ENCODE measurements around the gene MBD3.

The MBD3 gene

GRCh38 chr19:1621574-1621973 lies 28.9 kb upstream of the MBD3 start:
- no peak overlapping the region for H3K27ac ChIP-seq (ENCODE audit: extremely low read depth, low read depth, low read length)
- ChIA-PET POLR2A (no interaction called here), CTCF (interaction anchor here (0.6 to 0.9 kb wide), 2 partner anchors 51 to 214 kb away, joined by 3 read pairs; no protein-coding TSS in a partner anchor)
- no peak overlapping the region for H3K4me3 ChIP-seq (ENCODE audit: low read depth, low read length)
- no peaks in the 10 kb centered on the region for H3K4me1 ChIP-seq (ENCODE audit: control insufficient read depth, insufficient read depth, low read length)
- no peaks in the 10 kb centered on the region for H3K9me3 ChIP-seq (ENCODE audit: control insufficient read depth, insufficient read depth, low read depth, low read length)
- no peak for TF ChIP-seq WT1 (tag by site-specific recombination; IDR thresholded peaks at IDR 0.05)
- no peak for TF ChIP-seq ZNF169 (tag by site-specific recombination; IDR thresholded peaks at IDR 0.05)
- no peak for TF ChIP-seq ZBTB44 (tag by site-specific recombination; IDR thresholded peaks at IDR 0.05)
- no peak for TF ChIP-seq ZNF138 (tag by site-specific recombination; IDR thresholded peaks at IDR 0.05; ENCODE audit: borderline replicate concordance)
- no peak for TF ChIP-seq ZFP3 (tag by site-specific recombination; IDR thresholded peaks at IDR 0.05; ENCODE audit: low read depth)
- no peak for TF ChIP-seq ZFHX2 (tag by site-specific recombination; conservative IDR thresholded peaks at IDR 0.05)
- no peak for TF ChIP-seq FEZF1 (tag by site-specific recombination; IDR thresholded peaks at IDR 0.05)
- TF ChIP-seq REST (tag by site-specific recombination; IDR thresholded peaks at IDR 0.05), result no peak
- TF ChIP-seq ZNF133 (tag by site-specific recombination; IDR thresholded peaks at IDR 0.05), result no peak
- TF ChIP-seq KLF8 (tag by site-specific recombination; IDR thresholded peaks at IDR 0.05), result no peak
- no peak for TF ChIP-seq ZNF16 (tag by site-specific recombination; IDR thresholded peaks at IDR 0.05; ENCODE audit: low read depth)
- no peak for TF ChIP-seq BCL6B (tag by site-specific recombination; IDR thresholded peaks at IDR 0.05)
- no peak for TF ChIP-seq ZNF704 (tag by site-specific recombination; IDR thresholded peaks at IDR 0.05)
- TF ChIP-seq ZEB2 (tag by site-specific recombination; IDR thresholded peaks at IDR 0.05), result no peak
- H3K36me3 ChIP-seq (ENCODE audit: control insufficient read depth in 2 of 2, insufficient read depth in 1 of 2, low read length in 2 of 2), result peaks cover 0 to 75% of the 10 kb centered on the region in 2 experiments; a peak in 2 of 3 replicates

- ChIA-PET CTCF (interaction anchor here (0.6 to 0.9 kb wide), 2 partner anchors 51 to 214 kb away, joined by 3 read pairs; no protein-coding TSS in a partner anchor), POLR2A (no interaction called here)
- no peak overlapping the region for H3K4me3 ChIP-seq (ENCODE audit: low read depth, low read length)
- no peak overlapping the region for H3K27ac ChIP-seq (ENCODE audit: extremely low read depth, low read depth, low read length)
- H3K4me1 ChIP-seq (ENCODE audit: control insufficient read depth, insufficient read depth, low read length), result no peaks in the 10 kb centered on the region
- H3K36me3 ChIP-seq (ENCODE audit: control insufficient read depth in 2 of 2, insufficient read depth in 1 of 2, low read length in 2 of 2), result peaks cover 0 to 76% of the 10 kb centered on the region in 2 experiments; a peak in 2 of 3 replicates
- H3K9me3 ChIP-seq (ENCODE audit: control insufficient read depth, insufficient read depth, low read depth, low read length), result no peaks in the 10 kb centered on the region
- TF ChIP-seq ZNF10 (tag by site-specific recombination; IDR thresholded peaks at IDR 0.05) (no peak), ZNF561 (tag by site-specific recombination; IDR thresholded peaks at IDR 0.05; ENCODE audit: borderline replicate concordance) (no peak), ZIC2 (tag by site-specific recombination; IDR thresholded peaks at IDR 0.05) (no peak), ZNF704 (tag by site-specific recombination; IDR thresholded peaks at IDR 0.05) (no peak), ZBTB11 (tag by site-specific recombination; conservative IDR thresholded peaks at IDR 0.05; ENCODE audit: low read depth) (no peak), ZFP41 (tag by site-specific recombination; IDR thresholded peaks at IDR 0.05; ENCODE audit: borderline replicate concordance) (no peak), CTCF (tag by site-specific recombination; IDR thresholded peaks at IDR 0.05) (no peak), ZSCAN23 (tag by site-specific recombination; IDR thresholded peaks at IDR 0.05) (no peak)
Measured at GRCh38 chr19:1621021-1621420, 28.4 kb upstream of the MBD3 start.

All from HEK293 (cell line).